ENCODE data around the gene PIGU. TPM values are rescaled to one million over a fixed set of nuclear protein-coding genes. Genes with fewer than 3 reads are reported as not detected.

The PIGU gene
- total and polyA plus RNA-seq, 9 of the 15 experiments (the other 6 are each of a cell fraction or from before 2014, with no cell fraction given) = 6.5 to 100 (median 28.1) TPM

DNA sequence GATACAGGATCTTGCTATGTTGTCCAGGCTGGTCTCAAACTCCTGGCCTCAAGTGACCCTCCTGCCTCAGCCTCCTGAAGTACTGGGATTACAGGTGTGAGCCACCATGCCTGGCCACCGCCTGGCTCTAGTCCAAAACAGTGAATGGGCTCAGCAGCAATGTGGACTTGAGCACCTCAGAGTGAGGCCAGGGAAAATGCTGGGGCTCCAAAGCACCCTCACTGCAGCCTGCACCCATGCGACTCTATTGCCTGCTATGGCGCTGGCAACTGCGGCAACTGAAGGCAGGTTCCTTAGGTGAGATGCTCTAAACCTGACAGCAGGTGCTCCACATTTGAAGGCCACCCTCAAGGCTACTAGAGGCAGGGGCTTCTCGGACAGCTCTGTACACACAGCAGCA lies 91.9 kb downstream of the PIGU start:
- Histone ChIP-seq H3K36me3 (ENCODE audit: control insufficient read depth, insufficient read depth, low read length) (peaks cover 28% of the 10 kb centered on the region; the same call in 2 of the 3 replicates), H3K9me3 (replicated peaks; ENCODE audit: control insufficient read depth, insufficient read depth, low read depth, low read length) (no peaks in the 10 kb centered on the region), H3K27me3 (ENCODE audit: control insufficient read depth in 2 of 2, insufficient read depth in 2 of 2, low read length in 2 of 2) (no peaks in the 10 kb centered on the region), H3K27ac (ENCODE audit: extremely low read depth, low read depth, low read length) (no peak overlapping the region), H3K79me2 (ENCODE audit: control insufficient read depth, insufficient read depth, low read length) (no peaks in the 10 kb centered on the region), H3K9me1 (ENCODE audit: control insufficient read depth, insufficient read depth, low read length) (no peaks in the 10 kb centered on the region), H3K4me3 (no peak overlapping the region), H3K4me1 (replicated peaks in 1 of 2; ENCODE audit: control insufficient read depth in 2 of 2, insufficient read depth in 2 of 2, low read length in 2 of 2) (no peaks in the 10 kb centered on the region), H3K9ac (ENCODE audit: insufficient read depth in 1 of 2, low read depth in 2 of 2, low read length in 2 of 2) (no peak overlapping the region), H3K4me2 (ENCODE audit: insufficient read depth, low read length) (no peak overlapping the region), H2AFZ (ENCODE audit: low read depth, low read length) (no peak overlapping the region), H4K20me1 (replicated peaks; ENCODE audit: control insufficient read depth, insufficient read depth, low read length) (no peaks in the 10 kb centered on the region; the same call in 1 of the 2 replicates)
- intact Hi-C loops (cut with micrococcal nuclease) = no loop called here
- ATAC-seq = no peak
- CTCF ChIA-PET (ENCODE audit: low intra/inter-chr PET ratio) = no interaction called here
- 97% methylated on average over 5 of the region's 5 CpGs for WGBS (ENCODE audit: insufficient coverage, low coverage, missing lambda C conversion rate)
- DNase-seq (ENCODE audit: extremely low read depth in 1 of 4, low spot score in 3 of 4) = no peak
- no peak for FAIRE-seq
- BruUV-seq (replicated peaks) = no TSS peak
- in situ Hi-C loops (cut with MboI) = no loop called here
- POLR2A ChIA-PET = interaction anchor here (1.1 kb wide), 1 partner anchor 14 kb away, joined by 3 read pairs; no protein-coding TSS in a partner anchor
- TF ChIP-seq ZNF282 (CRISPR knock-in tag; IDR thresholded peaks at IDR 0.05) = no peak
- no peak for TF ChIP-seq BRD9 (IDR thresholded peaks at IDR 0.05; ENCODE audit: low read depth, partially characterized antibody)
- TF ChIP-seq OTX1 (CRISPR knock-in tag; IDR thresholded peaks at IDR 0.05) = no peak
- TF ChIP-seq FOXA3 (CRISPR knock-in tag; conservative IDR thresholded peaks at IDR 0.05 in 1 of 2, IDR thresholded peaks at IDR 0.05 in 1 of 2) = no peak
- no peak for TF ChIP-seq TBL1XR1 (IDR thresholded peaks at IDR 0.05; ENCODE audit: low read length in 2 of 2)
- TF ChIP-seq ZNF785 (CRISPR knock-in tag; IDR thresholded peaks at IDR 0.05) = no peak
- TF ChIP-seq PHF20 (IDR thresholded peaks at IDR 0.05; ENCODE audit: partially characterized antibody) = no peak
- no peak for TF ChIP-seq ZBTB40 (IDR thresholded peaks at IDR 0.05)
- no peak for TF ChIP-seq ZBTB40 (CRISPR knock-in tag; IDR thresholded peaks at IDR 0.05)
- no peak for TF ChIP-seq NEUROD1 (IDR thresholded peaks at IDR 0.05; ENCODE audit: borderline replicate concordance, low read depth, low read length, partially characterized antibody)
- TF ChIP-seq CBFA2T2 (conservative IDR thresholded peaks at IDR 0.05) = no peak
- no peak for TF ChIP-seq TAF1 (IDR thresholded peaks at IDR 0.05; ENCODE audit: control insufficient read depth, extremely low read depth, insufficient read depth, low read length, severe bottlenecking)
- no peak for TF ChIP-seq ZNF311 (CRISPR knock-in tag; IDR thresholded peaks at IDR 0.05)

Data from K562 (cell line).